IPS DF 4.7 (cell line): ENCODE data around the gene GATAD2B.
A peak's percentile ranks its signal among the peaks of the same experiment; 100 is the strongest.

Experiments
- DNase-seq: peaks from one replicate; pipeline ENCODE4 v3.0.0-alpha.2; 2013; ENCODE audit warnings: low spot score; ENCODE audit errors: extremely low read depth

GATAD2B gene

GRCh38 chr1:153922972-153923925 is at the start of gene GATAD2B:
Gene GATAD2B (minus strand): TSS chr1:153922972. CDS start chr1:153828347, 94,625 bp downstream.
- peak; percentile 99 for DNase-seq

- no peak for DNase-seq
These were observed 47.6 kb upstream of the GATAD2B start for GRCh38 chr1:153970346-153970745.

GRCh38 chr1:153968972-153969371 is 46.2 kb upstream of the GATAD2B start:
- DNase-seq, result no peak

GRCh38 chr1:153968408-153968807 is 45.6 kb upstream of the GATAD2B start:
- no peak for DNase-seq

- DNase-seq, result no peak
These were observed 45.2 kb upstream of the GATAD2B start for GRCh38 chr1:153968000-153968363.

DNA sequence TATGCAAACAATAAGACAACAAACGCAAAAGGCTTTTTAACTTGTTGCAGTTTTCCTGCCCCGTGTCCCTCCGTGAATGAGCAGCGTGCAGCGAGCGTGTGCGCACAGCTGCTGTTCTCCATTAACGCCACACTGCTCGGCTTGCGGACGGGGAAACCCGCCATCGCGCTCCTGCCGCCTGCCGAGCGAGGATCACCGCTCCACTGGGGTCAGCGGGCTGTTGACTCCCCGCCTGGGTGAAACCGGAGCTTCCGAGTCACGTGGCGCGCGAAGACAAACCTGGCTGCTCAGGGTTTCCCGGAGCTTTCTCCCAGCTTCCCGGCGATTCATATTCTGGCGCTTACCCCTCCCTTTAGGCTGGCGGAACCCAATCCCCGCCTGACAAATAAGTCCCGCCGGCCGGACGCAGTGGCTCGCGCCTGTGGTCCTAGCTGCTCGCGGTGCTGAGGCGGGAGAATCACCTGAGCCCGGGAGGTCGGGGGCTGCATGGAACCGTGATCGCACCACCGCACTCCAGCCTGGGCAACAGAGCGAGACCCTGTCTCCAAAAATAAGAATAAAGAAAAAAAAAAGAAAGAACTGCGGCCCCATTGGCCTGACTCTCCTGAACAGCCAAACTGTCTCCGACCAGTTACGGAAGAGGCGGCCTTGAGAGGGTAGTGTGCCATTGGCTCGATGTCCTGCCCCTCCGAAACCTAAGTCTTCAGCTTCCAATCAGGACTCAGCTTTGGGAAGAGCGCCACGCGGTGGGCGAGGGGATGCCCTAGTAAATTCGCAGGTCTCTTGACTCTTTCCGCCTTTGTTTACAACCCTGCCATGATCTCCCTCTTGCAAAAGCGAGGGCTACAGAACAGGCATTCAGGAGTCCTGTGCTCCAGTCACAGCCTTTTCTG is 44.6 kb upstream of the GATAD2B start, which contains the start of gene CREB3L4:
Gene CREB3L4 (plus strand): TSS at position 796 of the 893 bp plus-strand sequence. CDS start 624 bp downstream, outside the sequence.
- peak; percentile 99 for DNase-seq

DNA sequence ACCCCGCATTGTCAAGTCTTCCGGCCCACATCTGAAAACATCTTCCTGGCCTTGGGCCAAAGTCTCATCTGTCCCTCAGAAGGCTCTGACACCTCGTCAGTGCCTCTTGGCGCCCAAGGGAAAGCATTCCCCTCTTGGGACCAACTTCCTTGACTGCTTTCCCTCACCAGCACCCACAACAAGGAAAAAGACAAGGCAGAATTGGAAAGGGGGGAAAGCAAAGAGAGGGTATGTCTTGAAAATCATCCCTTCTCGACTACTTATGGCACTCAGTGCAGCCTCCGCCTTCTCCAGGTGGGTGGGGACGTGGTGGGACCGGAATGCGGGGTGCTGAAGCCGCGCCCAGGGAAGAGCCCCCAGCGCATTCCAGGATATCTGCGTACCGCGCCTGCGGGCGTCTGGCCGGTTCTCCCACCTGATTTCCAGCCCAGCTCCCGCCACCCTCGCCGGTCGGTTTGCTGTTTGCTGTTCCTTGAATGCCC is 41.1 kb upstream of the GATAD2B start:
- DNase-seq, result no peak

- DNase-seq, result no peak
These were observed 40.5 kb upstream of the GATAD2B start, which contains the start of gene SLC39A1 for GRCh38 chr1:153963030-153963849. Gene SLC39A1 (minus strand): TSS chr1:153963537. CDS start chr1:153962715, 822 bp downstream.

- DNase-seq, result no peak
These were observed 39.6 kb upstream of the GATAD2B start for GRCh38 chr1:153962088-153963029.

DNA sequence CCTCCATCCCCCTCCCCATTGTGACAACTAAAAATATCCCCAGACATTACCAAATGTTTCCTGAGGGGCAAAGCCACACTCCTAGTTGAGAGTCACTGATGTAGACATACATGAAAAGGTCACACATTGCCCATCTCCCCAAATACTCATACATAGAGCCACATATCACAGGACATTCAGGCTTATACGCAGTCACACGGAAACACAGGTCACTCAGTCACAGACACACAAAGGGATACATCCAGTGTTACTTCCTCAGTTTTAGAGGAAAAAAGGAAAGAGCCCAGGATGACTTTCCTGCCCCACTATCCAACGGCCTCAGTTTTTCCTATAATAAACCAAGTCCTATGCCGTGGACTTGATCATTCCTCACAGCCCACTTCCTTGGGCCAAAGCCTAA is 38.6 kb upstream of the GATAD2B start:
- no peak for DNase-seq

DNA sequence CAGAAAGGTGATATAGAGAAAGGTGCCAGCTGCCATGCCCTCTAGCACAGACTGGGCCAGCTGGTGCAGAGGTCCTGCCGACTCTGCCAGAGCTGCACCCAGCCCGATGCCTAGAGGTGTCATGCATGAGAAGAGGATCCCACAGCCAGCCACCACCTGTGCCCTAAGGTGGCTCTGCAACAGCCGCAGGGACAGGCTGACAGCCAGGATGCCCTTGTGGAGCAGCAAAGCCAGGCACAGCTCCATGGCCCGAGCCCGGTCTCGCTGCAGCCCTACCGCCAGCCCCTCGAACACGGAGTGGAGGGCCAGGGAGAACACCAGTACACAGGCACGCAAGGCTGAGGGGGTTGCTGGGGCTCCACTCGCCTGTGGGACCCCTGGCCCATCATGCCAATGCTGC is 37.4 kb upstream of the GATAD2B start:
- DNase-seq, result no peak

DNA sequence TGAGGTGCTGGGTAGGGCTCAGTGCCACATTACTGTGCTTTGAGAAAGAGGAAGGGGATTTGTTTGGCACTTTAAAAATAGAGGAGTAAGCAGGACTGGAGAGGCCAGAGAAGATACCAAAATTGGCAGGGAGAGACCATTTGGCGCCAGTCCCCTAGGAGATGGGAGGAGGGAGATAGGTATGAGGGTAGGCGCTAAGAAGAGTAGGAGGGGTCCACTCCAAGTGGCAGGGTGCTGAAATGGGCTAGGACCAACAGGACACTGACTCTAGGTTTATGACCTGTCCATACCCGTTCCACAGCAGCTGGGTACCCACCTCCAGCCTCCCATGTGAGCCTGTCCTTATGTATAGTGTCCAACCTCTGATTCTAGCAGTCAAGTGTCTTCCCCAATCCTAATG is 36.7 kb upstream of the GATAD2B start:
- no peak for DNase-seq

GRCh38 chr1:153958961-153959260 is 36.1 kb upstream of the GATAD2B start:
- no peak for DNase-seq

- peak; percentile 99 for DNase-seq
These were observed 35.6 kb upstream of the GATAD2B start, which contains the start of gene CRTC2 for GRCh38 chr1:153958111-153958960. Gene CRTC2 (minus strand): TSS chr1:153958612. CDS start chr1:153958497, 115 bp downstream.

DNA sequence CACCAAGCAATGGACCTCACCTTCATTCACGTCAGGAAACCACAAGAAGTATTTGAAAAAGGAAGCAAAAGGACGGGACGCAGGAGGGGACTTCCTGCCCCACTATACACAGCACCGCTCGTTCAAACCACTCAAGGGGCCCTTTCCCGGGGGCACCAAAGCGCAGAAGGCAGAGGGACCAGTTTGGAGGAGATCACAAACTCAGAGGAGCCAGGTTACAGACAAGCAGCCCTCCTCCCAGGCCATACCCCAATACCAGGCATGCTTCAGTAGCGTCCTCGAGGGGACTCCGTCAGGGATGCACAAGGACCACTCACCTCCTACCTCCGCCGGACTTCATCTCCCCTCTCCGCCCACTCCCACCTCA is 35.0 kb upstream of the GATAD2B start:
- no peak for DNase-seq

DNA sequence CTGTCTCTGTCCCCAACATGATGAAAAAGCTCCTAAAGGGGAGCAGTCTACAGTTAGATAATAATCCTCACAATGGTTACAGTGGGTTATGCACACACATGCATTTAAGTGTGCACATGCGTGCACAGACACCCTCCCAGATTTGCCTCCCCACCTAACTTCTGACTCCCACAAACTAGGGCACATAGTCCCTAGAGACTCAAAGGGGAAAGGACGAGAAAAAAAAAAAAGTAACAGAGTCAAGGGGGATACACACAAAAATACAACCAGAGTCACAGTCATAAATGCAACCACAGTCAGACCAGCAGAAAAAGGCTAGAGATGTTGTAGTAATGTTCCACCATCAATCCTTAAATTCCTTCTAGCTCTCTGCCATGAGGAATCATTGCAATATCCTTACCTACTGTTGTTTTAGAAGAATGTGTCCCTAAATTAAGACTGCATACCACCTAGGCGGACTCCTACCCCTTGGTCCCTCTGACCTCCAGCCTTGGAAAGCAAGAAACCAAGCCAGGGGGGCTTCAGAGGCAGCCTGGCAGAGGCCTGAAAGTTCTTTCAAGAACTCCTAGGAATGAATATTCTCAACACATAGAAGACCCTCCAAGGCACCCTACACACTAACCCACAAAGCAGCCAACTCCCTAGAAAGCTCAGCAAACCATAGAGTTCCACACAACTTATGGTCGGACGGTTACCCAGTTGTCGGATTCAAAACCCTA is 34.4 kb upstream of the GATAD2B start:
- no peak for DNase-seq

GRCh38 chr1:153954826-153955225 is 32.1 kb upstream of the GATAD2B start:
- no peak for DNase-seq

- no peak for DNase-seq
These were observed 31.1 kb upstream of the GATAD2B start for GRCh38 chr1:153953859-153954365.
